H9 (cell line): ENCODE results near the gene SRPK2. TPM values are rescaled to one million over a fixed set of nuclear protein-coding genes. Genes with fewer than 3 reads are reported as not detected.

Experiments
- DNase-seq: peaks from one replicate; pipeline ENCODE4 v3.0.0-alpha.2; 2017
- H2AFZ ChIP-seq: one replicate; pipeline ENCODE4 v1.6.1; 2013; ENCODE audit warnings: mild to moderate bottlenecking, low read length, control low read depth, moderate library complexity
- H2AK5ac ChIP-seq: 2 replicates; pipeline ENCODE4 v1.6.1; 2013; ENCODE audit warnings: low read length, control low read depth, mixed read lengths; ENCODE audit not compliant: insufficient read length
- H2BK120ac ChIP-seq: one replicate; pipeline ENCODE4 v1.6.1; 2013; ENCODE audit warnings: low read depth, mild to moderate bottlenecking, low read length, control low read depth, inconsistent platforms; ENCODE audit not compliant: poor library complexity, severe bottlenecking
- H2BK12ac ChIP-seq: 2 replicates; pipeline ENCODE4 v1.6.1; 2013; ENCODE audit warnings: low read length, control low read depth, mixed read lengths, low read depth; ENCODE audit not compliant: insufficient read length
- H2BK15ac ChIP-seq: 2 replicates; pipeline ENCODE4 v1.6.1; 2013; ENCODE audit warnings: low read depth, low read length, control low read depth
- H2BK20ac ChIP-seq: one replicate; pipeline ENCODE4 v1.6.1; 2013; ENCODE audit warnings: low read depth, mild to moderate bottlenecking, low read length, control low read depth, inconsistent platforms; ENCODE audit not compliant: poor library complexity, severe bottlenecking
- H2BK5ac ChIP-seq: 2 replicates; pipeline ENCODE4 v1.6.1; 2013; ENCODE audit warnings: low read length, control low read depth, mixed read lengths; ENCODE audit not compliant: insufficient read length
- H3K14ac ChIP-seq: 2 replicates; pipeline ENCODE4 v1.6.1; 2013; ENCODE audit warnings: low read length, control low read depth; ENCODE audit not compliant: insufficient read depth
- H3K18ac ChIP-seq: 2 replicates; pipeline ENCODE4 v1.6.1; 2013; ENCODE audit warnings: low read depth, mild to moderate bottlenecking, mixed read lengths, low read length, control low read depth; ENCODE audit not compliant: insufficient read length
- H3K23ac ChIP-seq: 2 replicates; pipeline ENCODE4 v1.6.1; 2013; ENCODE audit warnings: low read length, control low read depth, mixed read lengths, low read depth; ENCODE audit not compliant: insufficient read length
- H3K23me2 ChIP-seq: 2 replicates; pipeline ENCODE4 v1.6.1; 2013; ENCODE audit warnings: low read depth, mild to moderate bottlenecking, mixed read lengths, low read length, control low read depth; ENCODE audit not compliant: insufficient read length, poor library complexity, severe bottlenecking
- H3K27ac ChIP-seq: 2 replicates; pipeline ENCODE4 v1.5.1; 2013; ENCODE audit warnings: low read length, control low read depth, mixed read lengths, low read depth; ENCODE audit not compliant: insufficient read length
- H3K27me3 ChIP-seq: 2 replicates; pipeline ENCODE4 v1.6.1; 2013; ENCODE audit warnings: low read length, control low read depth, inconsistent platforms; ENCODE audit not compliant: insufficient read depth
- H3K4ac ChIP-seq: 2 replicates; pipeline ENCODE4 v1.6.1; 2013; ENCODE audit warnings: low read depth, mild to moderate bottlenecking, control low read depth, inconsistent platforms, low read length, moderate library complexity
- H3K4me1 ChIP-seq: 2 replicates; pipeline ENCODE4 v1.6.1; 2013; ENCODE audit warnings: low read length, control low read depth, inconsistent platforms; ENCODE audit not compliant: insufficient read depth
- H3K4me2 ChIP-seq: 2 replicates; pipeline ENCODE4 v1.6.1; 2013; ENCODE audit warnings: low read length, control low read depth, mixed read lengths; ENCODE audit not compliant: insufficient read length, insufficient read depth
- H3K56ac ChIP-seq: 2 replicates; pipeline ENCODE4 v1.6.1; 2013; ENCODE audit warnings: low read depth, mild to moderate bottlenecking, mixed read lengths, low read length, control low read depth; ENCODE audit not compliant: insufficient read length
- H3K79me1 ChIP-seq: 2 replicates; pipeline ENCODE4 v1.6.1; 2013; ENCODE audit warnings: low read depth, mild to moderate bottlenecking, moderate library complexity, low read length, control low read depth, inconsistent platforms; ENCODE audit not compliant: insufficient read depth, poor library complexity, severe bottlenecking
- H3K79me2 ChIP-seq: 2 replicates; pipeline ENCODE4 v1.6.1; 2013; ENCODE audit warnings: low read length, control low read depth, inconsistent platforms; ENCODE audit not compliant: insufficient read depth
- H3K9ac ChIP-seq: 2 replicates; pipeline ENCODE4 v1.6.1; 2013; ENCODE audit warnings: low read length, control low read depth, mixed read lengths; ENCODE audit not compliant: insufficient read length; ENCODE audit errors: extremely low read depth
- H3K9me3 ChIP-seq: one replicate; pipeline ENCODE4 v1.6.1; 2013; ENCODE audit warnings: low read depth, low read length, inconsistent platforms; ENCODE audit not compliant: control insufficient read depth
- H3T11ph ChIP-seq: one replicate; pipeline ENCODE4 v1.6.1; 2013; ENCODE audit warnings: mild to moderate bottlenecking, low read length, control low read depth, inconsistent platforms
- H4K20me1 ChIP-seq: one replicate; pipeline ENCODE4 v1.6.1; 2013; ENCODE audit not compliant: control insufficient read depth, insufficient read length, insufficient read depth
- H4K5ac ChIP-seq: 2 replicates; pipeline ENCODE4 v1.6.1; 2013; ENCODE audit warnings: low read depth, mild to moderate bottlenecking, mixed read lengths, low read length, control low read depth; ENCODE audit not compliant: insufficient read length
- H4K8ac ChIP-seq: replicated peaks from 2 replicates; pipeline ENCODE4 v1.6.1; 2013; ENCODE audit warnings: low read length, control low read depth, mixed read lengths, low read depth; ENCODE audit not compliant: insufficient read length
- H4K91ac ChIP-seq: 2 replicates; pipeline ENCODE4 v1.6.1; 2013; ENCODE audit warnings: low read depth, mild to moderate bottlenecking, moderate library complexity, mixed read lengths, low read length, control low read depth; ENCODE audit not compliant: insufficient read length
- H3K27ac Mint-ChIP-seq, 3 experiments: 2 replicates in 2 of 3; 3 replicates in 1 of 3; pipeline ENCODE4 v1.8.0; 2020 to 2021; ENCODE audit warnings: mixed read lengths in 3 of 3, mild to moderate bottlenecking in 1 of 3, moderate library complexity in 1 of 3
- H3K27me3 Mint-ChIP-seq: 2 replicates; pipeline ENCODE4 v1.8.0; 2021; ENCODE audit warnings: low read depth, mild to moderate bottlenecking, moderate library complexity, mixed read lengths
- H3K36me3 Mint-ChIP-seq, 3 experiments: 2 replicates in 2 of 3; 3 replicates in 1 of 3; pipeline ENCODE4 v1.8.0; 2020 to 2021; ENCODE audit warnings: low read depth in 3 of 3, mixed read lengths in 3 of 3; ENCODE audit not compliant: insufficient read depth in 1 of 3
- H3K4me1 Mint-ChIP-seq, 2 experiments: 2 replicates each; pipeline ENCODE4 v1.8.0; 2020; ENCODE audit warnings: mixed read lengths in 2 of 2
- H3K4me3 Mint-ChIP-seq, 2 experiments: 2 replicates in 1 of 2; 3 replicates in 1 of 2; pipeline ENCODE4 v1.8.0; 2020 to 2021; ENCODE audit warnings: mild to moderate bottlenecking in 2 of 2, mixed read lengths in 2 of 2, moderate library complexity in 1 of 2
- H3K9me3 Mint-ChIP-seq, 2 experiments: 2 replicates in 1 of 2; 3 replicates in 1 of 2; pipeline ENCODE4 v1.8.0; 2020; ENCODE audit warnings: mild to moderate bottlenecking in 2 of 2, mixed read lengths in 2 of 2, moderate library complexity in 1 of 2
- CTCF ChIP-seq: fragments of 200-600 bp; sonication (generic); conservative IDR thresholded peaks from 3 replicates; pipeline ENCODE4 v1.8.0; 2021; ENCODE audit warnings: antibody characterized with exemption, mild to moderate bottlenecking
- WGBS: extraction: QIAGEN DNeasy Blood & Tissue Kit; methylation state at CpG from one replicate; pipeline ENCODE4 v1.1.7; 2013; ENCODE audit warnings: missing lambda C conversion rate, low lambda C conversion rate, mixed read lengths; ENCODE audit not compliant: insufficient read length; ENCODE audit errors: extremely low coverage; 5-methylcytosine and 5-hydroxymethylcytosine counted together
- total RNA-seq: library from RNA; stranded (reverse); gene quantifications from 2 replicates; pipeline ENCODE4 v1.2.1, GENCODE V29; 2021

The SRPK2 gene
- total RNA-seq, 1 experiment from 2014 or later = 41.1 TPM

GRCh38 chr7:105131890-105132289 lies 256.8 kb downstream of the SRPK2 start:
- Histone ChIP-seq H3K56ac (no peak overlapping the region), H3K79me2 (no peaks in the 10 kb centered on the region), H3K4me1 (no peaks in the 10 kb centered on the region), H3K18ac (no peak overlapping the region), H4K20me1 (no peaks in the 10 kb centered on the region), H3K27me3 (no peaks in the 10 kb centered on the region), H2AFZ (no peak overlapping the region), H3T11ph (no peak overlapping the region), H3K9me3 (no peaks in the 10 kb centered on the region), H3K4ac (no peak overlapping the region), H4K5ac (no peak overlapping the region), H2AK5ac (no peak overlapping the region), H2BK5ac (no peak overlapping the region), H2BK15ac (no peak overlapping the region), H4K91ac (no peak overlapping the region), H3K23ac (no peak overlapping the region), H2BK120ac (no peak overlapping the region), H3K27ac (no peak overlapping the region), H2BK12ac (no peak overlapping the region), H3K14ac (no peak overlapping the region), H3K9ac (no peak overlapping the region), H3K79me1 (no peaks in the 10 kb centered on the region), H4K8ac (no peak overlapping the region), H3K23me2 (no peaks in the 10 kb centered on the region), H2BK20ac (no peak overlapping the region), H3K4me2 (no peak overlapping the region)
- no peak for TF ChIP-seq CTCF
- WGBS = no CpG with 5 or more reads among the region's 7 CpGs
- DNase-seq = no peak
- peak overlapping the region in 1 of 3 experiments; percentile 81; a peak in 1 of 7 replicates for H3K27ac Mint-ChIP-seq
- H3K27me3 Mint-ChIP-seq = no peaks in the 10 kb centered on the region
- H3K9me3 Mint-ChIP-seq = no peaks in the 10 kb centered on the region
- H3K4me3 Mint-ChIP-seq = no peak overlapping the region
- peaks cover 5 to 23% (median 6%) of the 10 kb centered on the region in 3 experiments; a peak in 4 of 7 replicates for H3K36me3 Mint-ChIP-seq
- peaks cover 12 to 13% of the 10 kb centered on the region in 2 experiments; a peak in 3 of 4 replicates for H3K4me1 Mint-ChIP-seq
